ENCODE data around the gene ETHE1.
"Not testable (repeated sequence)": the region's sequence is repeated elsewhere in the genome, so short reads cannot be mapped to it uniquely, and the experiment has no call there.

Gene ETHE1

DNA sequence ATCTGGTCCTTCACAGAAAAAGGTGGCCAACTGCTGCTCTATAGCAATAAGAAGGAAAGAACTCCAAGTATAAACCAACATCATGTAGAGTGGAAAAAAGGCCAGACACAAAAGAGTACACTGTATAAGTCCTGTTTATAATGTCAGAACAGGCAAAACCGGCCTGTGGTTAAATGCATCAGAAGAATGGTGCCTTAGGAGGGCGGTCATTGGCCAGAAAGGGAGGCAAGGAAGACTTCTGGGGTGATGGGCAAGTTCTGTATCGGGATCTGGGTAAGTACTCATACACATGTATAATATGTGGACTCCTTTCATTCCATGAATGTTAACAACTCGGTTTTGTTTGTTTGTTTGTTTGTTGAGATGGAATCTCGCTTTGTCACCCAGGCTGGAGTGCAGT is 4.1 kb downstream of the ETHE1 start:
- no peak for DNase-seq

DNA sequence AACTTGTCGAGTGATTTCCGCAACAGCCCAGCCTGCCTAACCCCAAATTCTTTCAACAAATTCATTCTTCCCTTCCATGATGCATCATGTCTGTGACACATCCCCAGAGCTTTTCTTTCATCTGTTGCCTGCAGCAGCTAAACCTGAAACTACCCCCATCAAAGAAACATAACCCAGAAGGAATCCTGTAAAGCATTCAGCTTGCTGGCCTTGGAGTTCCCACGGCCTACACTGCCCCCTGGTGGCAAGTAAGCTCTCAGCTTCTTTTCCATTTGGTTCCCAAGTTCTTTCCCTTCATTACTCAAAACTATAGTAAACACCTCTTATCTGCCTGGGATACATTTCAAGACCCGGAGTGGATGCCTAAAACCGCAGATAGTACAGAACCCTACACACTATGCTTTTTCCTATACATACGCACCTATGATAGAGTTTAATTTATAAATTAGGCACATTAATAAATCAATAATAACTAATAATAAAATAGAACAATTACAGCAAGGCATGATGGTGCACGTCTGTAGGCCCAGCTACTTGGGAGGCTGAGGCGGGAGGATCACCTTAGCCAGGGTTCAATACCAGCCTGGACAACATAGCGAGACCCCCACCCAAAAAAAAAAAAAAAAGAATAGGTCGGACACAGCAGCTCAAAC is 7.4 kb downstream of the ETHE1 start:
- DNase-seq, result peak; percentile 16

DNA sequence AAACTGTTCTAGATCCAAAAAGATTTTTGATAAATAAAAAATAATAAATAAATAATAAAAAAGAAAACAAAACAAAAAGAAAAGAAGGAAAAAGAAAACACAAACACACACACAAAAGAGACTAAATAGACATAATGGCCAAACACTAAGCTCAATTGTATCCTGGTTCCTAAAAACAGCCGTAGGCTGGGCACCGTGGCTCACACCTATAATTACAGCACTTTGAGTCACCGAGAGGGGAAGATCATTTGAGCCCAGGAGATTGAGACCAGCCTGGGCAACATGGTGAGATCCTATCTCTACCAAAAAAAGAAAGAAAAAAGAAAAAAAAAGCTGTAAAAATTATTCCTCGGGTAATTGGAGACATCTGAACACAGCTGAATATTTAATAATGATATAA is 8.9 kb downstream of the ETHE1 start:
- no peak for DNase-seq

DNA sequence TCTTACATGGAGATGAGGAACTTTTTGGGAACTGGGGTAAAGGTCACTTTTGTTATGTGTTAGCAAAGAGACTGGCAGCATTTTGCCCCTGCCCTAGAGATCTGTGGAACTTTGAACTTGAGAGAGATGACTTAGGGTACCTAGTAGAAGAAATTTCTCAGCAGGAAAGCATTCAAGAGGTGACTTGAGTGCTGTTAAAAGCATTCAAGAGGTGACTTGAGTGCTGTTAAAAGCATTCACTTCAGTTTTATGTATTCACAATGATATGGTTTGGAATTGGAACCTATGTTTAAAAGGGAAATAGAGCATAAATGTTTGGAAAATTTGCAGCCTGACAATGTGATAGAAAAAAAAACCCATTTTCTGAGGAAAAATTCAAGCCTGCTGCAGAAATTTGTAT is 14.6 kb downstream of the ETHE1 start:
- DNase-seq, result not testable (repeated sequence)

DNA sequence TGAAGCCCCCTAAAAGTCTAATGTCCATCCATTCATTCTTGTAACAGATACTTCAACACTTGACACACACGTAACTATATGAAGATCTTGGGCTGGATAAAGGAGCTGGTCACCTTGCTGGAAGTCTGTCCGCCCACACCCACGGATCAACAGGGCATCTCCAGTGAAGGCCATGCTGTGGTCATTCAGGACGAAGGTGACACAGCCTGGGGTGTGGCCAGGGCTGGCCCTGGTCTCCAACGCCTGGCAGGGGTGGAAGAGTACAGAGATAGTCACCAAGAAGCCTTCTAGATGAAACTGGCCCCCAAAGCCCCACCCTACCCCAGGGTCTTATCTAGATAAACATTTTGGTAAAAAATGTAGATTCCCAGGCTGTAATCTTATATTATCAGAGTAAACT is 15.7 kb downstream of the ETHE1 start:
- no peak for DNase-seq

DNA sequence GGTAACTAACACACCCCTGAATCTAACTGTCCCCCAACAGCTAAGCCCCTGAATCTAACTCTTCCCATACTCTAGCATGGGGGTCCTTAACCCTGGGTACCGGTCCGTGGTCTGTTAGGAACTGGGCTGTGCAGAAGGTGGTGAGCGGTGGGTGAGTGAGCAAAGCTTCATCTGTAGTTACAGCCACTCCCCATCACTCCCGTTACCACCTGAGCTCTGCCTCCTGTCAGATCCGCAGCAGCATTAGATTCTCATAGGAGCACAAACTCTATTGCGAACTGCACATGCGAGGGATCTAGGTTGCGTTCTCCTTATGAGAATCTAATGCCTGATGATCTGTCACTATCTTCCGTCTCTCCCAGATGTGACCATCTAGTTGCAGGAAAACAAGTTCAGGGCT is 16.3 kb downstream of the ETHE1 start:
- DNase-seq, result no peak

DNA sequence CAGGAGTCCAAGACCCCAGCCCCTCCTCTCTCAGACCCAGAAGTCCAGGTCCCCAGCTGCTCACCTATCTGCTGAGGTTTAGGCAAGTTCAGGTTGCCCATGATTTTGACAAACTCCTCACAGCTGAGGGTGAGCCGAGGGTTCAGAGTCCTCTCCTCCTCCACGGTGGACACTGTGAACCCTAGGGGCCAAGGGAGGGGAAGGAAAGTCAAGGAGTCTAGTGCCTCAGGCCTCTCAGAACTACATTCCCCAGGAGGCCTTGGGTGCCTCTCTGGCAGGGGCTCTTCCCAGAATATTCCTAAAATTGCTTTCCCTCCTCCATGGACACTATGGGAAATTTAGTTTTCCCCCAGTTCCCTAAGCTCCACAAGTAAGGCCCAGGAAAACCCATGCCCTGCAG is 19.1 kb downstream of the ETHE1 start:
- DNase-seq, result no peak

DNA sequence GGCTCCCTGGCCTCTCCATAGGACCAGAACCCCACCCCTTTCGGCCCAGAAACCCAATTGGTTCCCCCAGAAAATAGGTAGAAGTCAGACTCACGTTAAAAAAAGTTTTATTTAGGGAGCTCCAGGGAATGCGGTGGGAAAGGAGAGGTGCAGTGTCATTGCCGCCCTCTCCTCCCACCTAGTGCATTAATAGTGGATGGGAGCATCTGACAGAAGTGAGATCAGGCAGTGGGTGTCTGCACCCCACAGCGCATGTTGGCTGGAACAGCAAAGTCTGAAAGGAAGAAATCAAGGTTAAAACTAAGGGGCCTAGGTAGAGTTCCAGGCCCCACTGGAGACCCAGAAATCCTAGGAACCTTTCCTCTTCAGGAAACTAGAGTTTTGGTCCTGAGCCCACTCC is 20.4 kb downstream of the ETHE1 start:
- DNase-seq, result no peak

DNA sequence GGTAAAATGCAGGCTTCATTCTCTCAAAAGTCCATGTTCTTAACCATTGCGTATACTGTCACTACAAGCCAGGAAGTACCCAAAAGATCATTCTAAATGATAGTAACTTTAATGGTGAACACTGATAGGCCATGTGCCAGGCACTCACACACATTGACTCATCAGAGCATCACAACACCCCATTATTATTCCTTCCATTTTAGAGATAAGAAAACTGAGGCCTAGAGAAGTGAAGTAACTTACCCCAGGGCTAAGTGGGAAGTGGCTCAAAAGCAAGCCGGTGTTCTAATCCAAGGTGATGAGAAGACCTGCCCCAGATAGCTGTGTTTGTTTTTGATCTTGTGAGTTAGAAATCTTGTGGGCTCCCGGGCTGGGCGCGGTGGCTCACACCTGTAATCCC is 21.1 kb downstream of the ETHE1 start:
- no peak for DNase-seq

DNA sequence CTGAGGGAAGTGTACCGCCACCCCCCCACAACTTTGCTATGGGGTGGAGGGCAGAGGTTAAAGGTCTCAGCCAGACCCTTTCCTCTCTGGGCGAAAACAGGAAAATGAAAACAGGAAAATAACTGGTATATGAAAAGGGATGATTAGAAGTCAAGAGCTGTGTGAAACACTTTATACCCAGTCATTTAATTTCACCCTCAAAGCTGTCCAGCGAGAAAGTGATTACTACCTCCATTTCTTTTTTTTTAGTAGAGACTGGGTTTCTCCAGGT is 21.9 kb downstream of the ETHE1 start:
- DNase-seq, result no peak

DNA sequence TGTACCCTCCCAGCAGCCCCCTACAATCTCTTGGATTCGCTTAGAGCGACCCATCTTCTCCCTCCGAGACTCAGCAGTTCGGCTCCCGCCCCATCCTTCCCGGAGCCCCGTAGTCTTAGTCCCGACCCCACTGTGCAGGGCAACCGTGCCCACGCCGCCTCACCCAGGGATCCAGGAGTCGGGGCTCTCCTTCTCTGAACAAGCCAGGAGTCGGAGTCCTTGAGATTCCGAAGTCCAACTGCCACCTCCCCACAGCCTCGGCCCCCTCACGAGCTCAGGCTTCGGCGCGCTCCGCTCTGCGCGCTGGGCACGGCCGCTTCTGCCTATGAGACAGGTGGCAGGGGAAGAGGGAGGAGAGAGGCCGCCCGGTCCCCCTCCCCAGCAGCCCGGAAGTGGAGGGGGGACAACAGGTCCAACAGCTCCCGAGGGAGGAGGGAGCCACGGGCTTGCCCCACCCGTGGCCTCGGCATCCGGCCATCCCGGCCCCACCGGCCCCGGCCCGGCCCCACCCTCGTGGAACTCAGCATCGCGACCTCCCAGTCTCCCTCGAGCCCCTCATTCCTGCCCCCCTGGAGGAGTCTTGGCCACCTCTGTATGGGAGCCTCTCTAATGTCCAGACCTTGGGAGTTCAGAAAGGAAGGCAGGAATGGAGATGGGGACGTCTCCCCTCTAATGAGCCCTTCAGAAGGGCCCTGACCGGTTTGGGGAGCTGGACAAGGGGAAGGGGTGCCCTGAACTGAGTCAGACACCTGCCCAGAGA is 22.4 kb downstream of the ETHE1 start, which contains the start of gene PHLDB3:
Gene PHLDB3, minus strand, starts transcription at position 321 of the 760 bp plus-strand sequence. CDS start 628 bp downstream, outside the sequence.
- no peak for DNase-seq

DNA sequence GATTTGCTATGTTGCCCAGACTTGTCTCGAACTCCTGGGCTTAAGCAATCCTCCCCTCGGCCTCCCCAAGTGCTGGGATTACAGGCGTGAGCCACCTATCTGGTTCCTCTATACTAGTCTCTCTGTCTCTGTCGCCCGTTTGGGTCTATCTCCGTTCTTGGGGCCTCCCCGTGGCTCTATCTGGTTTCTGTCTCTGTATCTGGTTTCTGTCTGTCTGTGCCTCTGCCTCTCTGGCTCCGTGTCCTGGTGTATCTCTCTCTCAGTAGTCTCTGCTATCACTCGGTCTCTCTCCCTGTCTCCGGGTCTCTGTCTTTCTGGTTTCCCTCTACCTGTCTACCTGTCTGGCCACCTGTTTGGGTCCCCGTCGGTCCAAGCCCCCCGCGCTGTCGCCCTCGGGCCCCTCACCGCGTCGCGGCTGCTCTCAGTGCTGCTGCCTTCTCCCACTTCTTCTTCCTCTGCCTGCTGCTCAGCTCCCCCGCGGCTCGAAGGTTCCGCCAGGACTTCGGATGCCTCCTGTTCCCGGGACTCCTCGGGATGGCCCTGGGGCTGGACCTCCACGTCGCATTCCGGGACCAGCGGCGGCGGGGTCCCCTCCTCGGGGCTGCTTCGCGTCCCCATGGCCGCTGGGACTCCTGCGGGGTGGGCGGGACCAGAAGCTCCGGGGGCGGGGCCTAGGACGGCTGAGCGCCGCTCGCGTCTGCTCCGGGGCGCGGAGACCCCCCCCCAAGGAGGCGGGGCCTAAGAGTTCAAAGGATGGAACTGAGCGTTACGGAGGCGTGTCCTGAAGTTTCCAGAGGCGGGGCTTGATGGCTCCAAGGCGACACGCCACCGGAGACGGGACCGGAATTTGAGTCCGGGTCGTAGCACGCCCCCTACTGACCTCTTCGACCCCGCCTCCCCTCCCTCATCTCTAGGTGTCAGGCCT is 23.2 kb downstream of the ETHE1 start:
- peak; percentile 55 for DNase-seq

DNA sequence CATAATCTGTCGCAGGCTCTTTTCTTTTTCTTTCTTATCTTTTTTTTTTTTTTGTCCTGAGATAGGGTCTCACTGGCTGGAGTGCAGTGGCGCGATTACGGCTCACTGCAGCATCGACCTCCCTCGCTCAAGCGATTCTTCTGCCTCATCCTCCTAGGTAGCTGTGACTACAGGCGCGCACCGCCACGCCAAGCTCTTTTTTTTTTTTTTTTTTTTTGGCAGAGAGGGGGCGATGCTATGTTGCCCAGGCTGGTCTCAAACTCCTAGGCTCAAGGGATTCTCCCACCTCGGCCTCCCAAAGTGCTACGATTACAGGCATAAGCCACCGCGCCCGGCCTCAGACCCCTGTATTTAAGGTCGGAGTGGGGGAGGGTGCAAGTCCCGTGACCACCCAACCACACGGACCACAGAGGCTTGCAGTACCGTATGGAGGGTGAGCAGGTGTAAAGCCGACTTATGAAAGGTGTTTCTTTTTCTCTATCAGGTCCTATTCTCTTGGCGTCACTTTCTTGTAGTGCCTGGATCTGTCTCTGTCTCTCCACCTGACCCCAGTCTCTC is 24.5 kb downstream of the ETHE1 start:
- DNase-seq, result no peak

DNA sequence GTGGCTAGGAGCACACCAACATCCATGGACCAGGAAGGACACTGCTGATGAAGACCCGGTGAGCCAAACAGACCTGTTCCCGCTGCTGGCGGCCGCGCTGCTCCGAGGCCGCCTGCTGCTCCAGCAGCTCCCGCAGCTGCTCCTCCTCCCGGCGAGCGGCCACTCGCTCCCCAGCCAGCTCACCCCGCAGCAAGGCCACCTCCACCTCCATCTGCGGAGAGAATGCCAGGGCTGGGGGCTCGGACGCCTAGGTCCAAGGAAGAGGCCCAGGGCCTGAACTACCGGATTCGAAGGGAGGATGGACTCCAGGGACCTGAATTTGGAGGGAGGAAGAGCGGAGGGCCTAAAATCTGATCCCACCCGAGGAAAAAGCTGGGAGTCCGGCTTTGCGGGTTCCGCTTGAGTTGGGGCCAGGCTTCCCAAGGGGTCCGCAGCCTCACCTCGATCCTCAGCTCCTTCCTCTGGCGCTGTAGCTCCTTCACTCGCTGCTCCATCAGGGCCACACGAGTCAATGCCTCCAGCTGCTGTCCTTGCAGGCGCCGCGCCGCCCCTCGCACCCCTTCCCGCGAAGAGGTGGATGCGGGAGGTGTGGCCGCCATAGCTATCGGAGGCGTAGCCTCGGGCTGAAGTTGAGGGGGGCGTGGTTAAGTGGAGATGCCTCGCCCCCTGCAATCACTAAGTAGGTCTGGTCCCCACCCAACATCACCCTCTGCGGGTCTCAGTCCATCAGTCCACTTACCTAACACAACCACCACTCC is 25.2 kb downstream of the ETHE1 start:
- no peak for DNase-seq

DNA sequence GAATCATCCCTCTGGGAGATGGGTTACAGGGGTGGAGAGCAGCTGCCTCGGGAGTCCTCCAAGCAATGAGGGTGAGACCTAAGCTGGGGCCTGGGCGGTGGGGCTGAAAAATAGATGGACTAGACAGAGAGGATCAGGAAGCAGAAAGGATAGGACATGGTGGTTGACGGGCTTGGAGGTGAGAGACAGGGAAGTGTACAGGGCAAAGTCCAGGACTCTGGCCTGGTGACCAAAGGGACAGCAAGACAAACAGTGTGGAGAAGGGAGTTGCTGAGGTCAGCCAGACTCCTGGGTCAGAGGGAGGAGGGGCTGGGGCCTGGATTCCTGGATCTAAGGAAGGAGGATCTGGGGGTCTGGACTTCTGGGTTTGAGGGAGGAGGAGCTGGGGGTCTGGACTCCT is 28.0 kb downstream of the ETHE1 start:
- no peak for DNase-seq

DNA sequence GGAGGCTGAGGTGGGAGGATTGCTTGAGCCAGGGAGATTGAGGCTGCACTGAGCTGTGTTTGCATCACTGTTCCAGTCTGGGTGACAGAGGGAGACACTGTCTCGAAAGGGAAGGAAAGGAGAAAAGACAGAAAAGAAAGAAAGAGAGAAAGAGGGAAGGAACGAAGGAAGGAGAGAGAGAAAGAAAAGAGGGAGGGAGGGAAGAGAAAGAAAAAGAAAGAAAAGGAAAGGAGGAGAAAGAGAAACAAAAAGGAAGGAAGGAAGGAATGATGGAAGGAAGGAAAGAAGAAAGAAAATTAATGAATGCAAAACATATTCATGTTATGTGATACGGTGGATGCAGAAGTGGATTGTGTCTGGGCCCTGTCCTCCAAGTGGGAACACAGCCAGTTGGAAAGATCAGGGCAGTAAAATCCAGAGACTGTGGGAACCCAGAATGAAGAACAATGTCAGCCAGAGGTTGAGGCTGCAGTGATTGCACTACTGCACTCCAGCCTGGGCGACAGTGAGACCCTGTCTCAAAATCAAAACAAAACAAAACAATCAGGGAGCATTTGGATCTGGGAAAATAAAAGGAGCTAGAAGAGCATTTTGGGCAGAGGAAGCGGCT is 28.7 kb downstream of the ETHE1 start:
- DNase-seq, result no peak

DNA sequence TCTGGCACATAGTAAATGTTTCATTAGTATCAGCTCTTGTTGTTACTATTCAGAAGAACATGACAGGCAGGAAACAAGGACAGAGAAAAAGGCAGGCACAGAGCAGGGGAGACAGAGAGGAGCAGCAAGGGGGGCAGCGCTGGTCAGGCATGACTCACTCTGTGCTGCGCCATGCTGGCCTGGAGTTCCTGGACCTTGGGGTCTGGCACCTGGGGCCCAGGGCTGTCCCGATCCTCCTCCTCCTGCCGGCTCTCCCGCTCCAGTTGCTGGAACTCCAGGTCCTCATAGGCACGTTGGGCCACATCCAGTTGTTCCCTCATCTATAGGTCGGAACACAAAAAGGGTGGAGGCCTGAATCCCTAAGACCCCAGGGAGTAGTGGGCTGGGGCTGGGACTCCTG is 30.0 kb downstream of the ETHE1 start:
- no peak for DNase-seq

DNA sequence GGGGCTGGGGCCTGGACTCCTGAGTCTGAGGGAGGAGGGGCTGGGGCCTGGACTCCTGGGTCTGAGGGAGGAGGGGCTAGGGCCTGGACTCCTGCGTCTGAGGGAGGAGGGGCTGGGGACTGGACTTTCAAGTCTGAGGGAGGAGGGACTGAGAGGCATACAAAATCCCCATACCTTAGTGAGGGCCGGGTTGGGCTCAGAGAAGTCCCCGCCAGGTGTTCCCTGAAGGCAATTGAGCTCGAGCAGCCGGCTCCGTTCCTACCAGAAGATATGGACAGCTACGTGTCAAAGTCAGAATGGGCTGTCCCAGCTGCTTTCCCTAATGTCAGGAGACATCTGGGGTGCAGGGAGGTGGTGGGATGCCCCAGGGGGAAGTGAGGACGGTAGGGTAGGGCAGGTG is 31.9 kb downstream of the ETHE1 start:
- DNase-seq, result no peak

DNA sequence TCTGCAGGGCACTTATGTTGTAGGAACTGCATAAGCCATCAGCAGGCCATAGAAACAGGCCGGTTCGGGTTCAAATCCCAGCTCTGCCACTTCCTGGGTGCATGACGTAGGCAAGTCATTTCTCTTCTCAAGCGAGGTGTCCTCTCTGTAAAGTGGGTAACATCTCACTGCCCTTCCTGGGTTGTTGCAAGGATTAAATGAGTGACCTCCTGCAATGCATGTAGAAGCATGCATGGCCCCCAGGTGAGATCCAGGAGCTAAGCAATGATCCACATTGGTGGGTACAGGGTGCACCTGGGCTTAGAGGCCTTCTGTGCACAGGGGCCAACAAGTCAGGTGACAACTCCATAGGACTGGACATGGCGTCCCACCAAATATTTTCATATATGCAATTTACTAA is 36.2 kb downstream of the ETHE1 start:
- no peak for DNase-seq

DNA sequence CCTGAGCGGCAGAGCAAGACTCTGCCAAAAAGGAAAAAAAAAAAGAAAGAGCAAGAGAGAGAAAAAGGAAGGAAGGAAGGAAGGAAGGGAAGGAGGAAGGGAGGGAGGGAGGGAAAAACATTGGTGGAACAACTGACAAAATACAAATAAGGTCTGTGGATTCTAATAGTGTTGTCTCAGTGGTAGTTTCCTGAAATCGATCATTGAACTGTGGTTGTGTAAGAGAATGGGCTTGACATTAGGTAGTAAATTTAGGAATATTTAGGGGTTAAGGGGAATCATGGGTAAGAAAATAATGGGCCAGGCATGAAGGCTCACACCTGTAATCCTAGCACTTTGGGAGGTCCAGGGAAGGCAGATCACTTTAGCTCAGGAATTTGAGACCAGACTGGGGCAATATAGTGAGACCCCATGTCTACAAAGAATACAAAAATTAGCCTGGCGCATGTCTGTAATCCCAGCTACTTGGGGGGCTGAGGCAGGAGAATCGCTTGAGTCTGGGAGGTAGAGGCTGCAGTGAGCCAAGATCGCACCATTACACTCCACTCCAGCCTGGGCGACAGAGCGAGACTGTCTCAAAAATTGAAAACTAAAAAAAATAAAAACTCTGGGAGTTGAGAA is 36.9 kb downstream of the ETHE1 start:
- DNase-seq, result no peak

DNA sequence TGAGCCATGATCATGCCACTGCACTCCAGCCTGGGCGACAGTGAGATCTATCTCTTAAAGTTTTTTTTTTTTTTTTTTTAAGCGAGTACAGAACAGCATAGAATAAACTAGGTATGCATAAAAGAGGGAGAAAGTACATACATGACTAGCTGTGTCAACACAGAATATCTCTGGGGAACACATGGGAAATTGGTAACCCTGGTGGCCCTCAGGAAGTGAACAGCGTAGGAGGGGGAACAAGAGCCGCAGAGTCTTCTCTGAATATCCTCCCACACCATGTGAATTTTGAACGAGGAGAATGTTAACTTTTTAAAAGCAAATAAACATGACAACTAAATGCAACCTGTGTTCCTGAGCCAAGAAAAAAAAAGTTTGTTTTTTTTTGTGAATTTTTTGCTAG is 37.7 kb downstream of the ETHE1 start:
- no peak for DNase-seq

DNA sequence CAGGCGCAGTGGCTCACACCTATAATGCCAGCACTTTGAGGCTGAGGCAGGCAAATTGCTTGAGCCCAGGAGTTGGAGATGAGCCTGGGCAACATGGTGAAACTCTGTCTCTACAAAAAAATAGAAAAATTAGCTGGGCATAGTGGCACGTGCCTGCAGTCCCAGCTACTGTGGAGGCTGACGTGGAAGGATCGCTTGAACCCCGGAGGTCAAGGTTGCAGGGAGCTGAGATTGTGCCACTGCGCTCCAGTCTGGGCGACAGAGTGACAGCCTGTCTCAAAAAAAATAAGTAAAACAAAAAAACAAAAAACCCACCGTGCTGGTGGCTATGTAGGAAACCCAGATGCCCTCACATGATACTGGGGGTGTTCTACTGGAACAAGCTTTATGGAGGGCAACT is 38.8 kb downstream of the ETHE1 start:
- DNase-seq, result no peak

Data from NCI-H2081 treated with DMSO at 0.1 percent for 48 hours (cell line).